HPDE6-E6E7 (cell line): ENCODE results near the gene NTSR2.

ENCODE experiments used
- DNase-seq: peaks from one replicate; pipeline ENCODE4 v3.0.0; 2011; ENCODE audit warnings: missing footprints; ENCODE audit errors: extremely low spot score

The NTSR2 gene

GRCh38 chr2:11628675-11629074 lies 41.3 kb downstream of the NTSR2 start:
- DNase-seq, result no peak

- DNase-seq, result no peak
Measured at GRCh38 chr2:11625671-11626070, 44.3 kb downstream of the NTSR2 start.

- DNase-seq, result no peak
Measured at GRCh38 chr2:11624893-11625292, 45.1 kb downstream of the NTSR2 start.

GRCh38 chr2:11622611-11623010 lies 47.4 kb downstream of the NTSR2 start:
- DNase-seq, result no peak

GRCh38 chr2:11621410-11621809 lies 48.6 kb downstream of the NTSR2 start:
- no peak for DNase-seq

- no peak for DNase-seq
Measured at GRCh38 chr2:11618708-11619062, 51.3 kb downstream of the NTSR2 start.

GRCh38 chr2:11617984-11618707 lies 51.8 kb downstream of the NTSR2 start:
- no peak for DNase-seq

- no peak for DNase-seq
Measured at GRCh38 chr2:11617527-11617926, 52.5 kb downstream of the NTSR2 start.

GRCh38 chr2:11616851-11617415 lies 53.1 kb downstream of the NTSR2 start:
- DNase-seq, result no peak

- DNase-seq, result no peak
Measured at GRCh38 chr2:11616097-11616687, 53.8 kb downstream of the NTSR2 start.

GRCh38 chr2:11615209-11615608 lies 54.8 kb downstream of the NTSR2 start:
- DNase-seq, result no peak

GRCh38 chr2:11613297-11613696 lies 56.7 kb downstream of the NTSR2 start:
- no peak for DNase-seq

- DNase-seq, result no peak
Measured at GRCh38 chr2:11612553-11613215, 57.3 kb downstream of the NTSR2 start.

GRCh38 chr2:11611251-11611650 lies 58.7 kb downstream of the NTSR2 start:
- DNase-seq, result no peak

- no peak for DNase-seq
Measured at GRCh38 chr2:11610624-11611242, 59.3 kb downstream of the NTSR2 start.
